ENCODE results near the gene AARS2.

AARS2 gene

DNA sequence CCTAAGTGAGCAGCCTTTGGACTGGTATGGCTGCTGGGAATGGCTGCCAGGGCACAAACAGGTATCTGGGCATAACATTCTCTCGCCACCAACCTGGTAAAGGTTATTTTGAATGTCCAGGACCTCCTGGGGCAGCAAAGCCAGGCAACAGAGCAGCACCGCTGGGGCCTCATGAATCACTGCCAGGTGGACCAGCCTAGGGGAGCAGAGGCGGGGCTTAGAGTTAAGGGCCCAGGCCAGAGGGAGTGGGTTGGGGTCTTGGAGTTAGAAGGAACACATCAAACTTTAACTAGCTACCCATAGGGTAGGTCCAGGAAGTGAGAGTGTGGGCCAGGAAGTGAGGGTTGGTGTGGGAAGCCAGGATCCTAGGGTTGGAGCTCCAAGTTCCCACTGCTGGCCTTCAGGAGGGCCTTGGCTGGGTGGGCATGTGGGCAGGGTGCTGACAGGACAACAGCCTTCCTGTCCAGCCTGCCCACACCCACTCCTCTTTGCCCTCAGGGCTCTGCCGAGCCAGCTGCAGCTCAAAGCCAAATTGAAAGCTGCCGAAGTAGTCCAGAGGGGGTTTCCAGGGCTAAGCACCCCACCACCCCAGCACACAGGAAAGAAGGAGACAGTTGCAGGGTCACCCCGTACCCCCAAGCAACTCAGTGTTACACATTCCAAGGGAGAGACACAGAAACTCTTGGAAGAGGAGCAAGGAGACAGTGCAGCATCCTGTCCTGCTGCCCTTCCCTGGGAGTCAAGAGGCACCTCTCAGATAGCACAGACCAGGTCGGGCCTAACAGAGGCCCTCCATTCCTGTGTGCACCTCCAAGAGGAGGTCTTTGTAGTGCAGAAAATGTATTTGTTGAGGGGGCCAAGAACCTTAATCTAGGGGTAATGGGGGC is 50.4 kb downstream of the AARS2 start:
- H3K27me3 Mint-ChIP-seq (ENCODE audit: low read depth) = peaks cover 5% of the 10 kb centered on the region
- peak overlapping the region; percentile 85 to 97 (median 92) for H3K4me3 Mint-ChIP-seq
- H3K27ac Mint-ChIP-seq = peak overlapping the region; percentile 20 to 72 (median 60)
- H3K4me1 Mint-ChIP-seq = peaks cover 35% of the 10 kb centered on the region
- H3K9me3 Mint-ChIP-seq = no peaks in the 10 kb centered on the region
- H3K36me3 Mint-ChIP-seq (ENCODE audit: low read depth) = peaks cover 9% of the 10 kb centered on the region
- no peak for TF ChIP-seq CTCF (IDR thresholded peaks at IDR 0.05; ENCODE audit: unreplicated experiment in 3 of 3)

GRCh38 chr6:44261581-44261980 is 51.6 kb downstream of the AARS2 start:
- H3K27me3 Mint-ChIP-seq (ENCODE audit: low read depth) = peaks cover 5% of the 10 kb centered on the region
- H3K4me1 Mint-ChIP-seq = peaks cover 38% of the 10 kb centered on the region
- peaks cover 9% of the 10 kb centered on the region for H3K36me3 Mint-ChIP-seq (ENCODE audit: low read depth)
- no peak overlapping the region for H3K27ac Mint-ChIP-seq
- no peak overlapping the region for H3K4me3 Mint-ChIP-seq
- no peak for TF ChIP-seq CTCF (IDR thresholded peaks at IDR 0.05; ENCODE audit: unreplicated experiment in 3 of 3)
- H3K9me3 Mint-ChIP-seq = no peaks in the 10 kb centered on the region

DNA sequence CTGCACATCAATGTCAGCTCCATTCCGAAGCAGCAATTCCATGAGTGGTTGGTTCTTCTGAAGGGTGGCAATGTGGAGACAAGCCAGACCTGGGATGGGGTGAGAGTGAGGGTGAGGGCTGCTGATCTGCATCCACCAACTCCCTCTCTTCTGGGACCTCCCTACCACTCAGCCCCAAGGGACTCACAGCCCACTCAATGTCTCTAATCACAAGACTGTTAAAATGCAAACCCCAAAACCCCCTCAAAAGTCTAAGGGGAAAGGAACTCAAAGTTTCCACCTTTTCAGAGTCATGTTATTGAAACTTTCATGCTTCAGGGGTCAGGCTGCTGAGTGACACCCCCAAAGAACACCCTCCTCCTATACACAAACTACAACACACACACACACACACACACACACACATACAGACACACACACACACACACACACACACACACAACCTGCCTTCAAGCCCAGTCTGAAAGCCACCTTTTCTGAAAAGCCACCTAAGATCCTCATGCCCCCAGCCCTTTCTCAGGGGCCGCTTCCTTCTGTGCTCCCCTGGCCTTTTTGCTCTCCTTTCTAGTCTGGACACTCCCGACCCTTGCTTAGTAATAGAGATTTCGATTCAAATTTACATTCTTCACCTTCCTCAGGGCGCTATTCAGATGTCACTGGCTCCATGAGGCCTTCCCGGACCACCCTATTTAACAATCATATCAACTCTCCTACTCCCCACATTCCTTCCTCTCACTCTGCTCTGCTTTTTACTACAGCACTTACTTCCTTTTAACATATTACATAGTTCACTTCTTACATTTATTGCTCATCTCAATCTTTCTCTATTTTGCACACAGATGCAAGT is 52.5 kb downstream of the AARS2 start:
- H3K9me3 Mint-ChIP-seq = no peaks in the 10 kb centered on the region
- H3K27me3 Mint-ChIP-seq (ENCODE audit: low read depth) = peaks cover 5% of the 10 kb centered on the region
- peaks cover 46% of the 10 kb centered on the region for H3K4me1 Mint-ChIP-seq
- H3K4me3 Mint-ChIP-seq = peak overlapping the region; percentile 2 to 60 (median 57)
- TF ChIP-seq CTCF (IDR thresholded peaks at IDR 0.05; ENCODE audit: unreplicated experiment in 3 of 3) = no peak
- peak overlapping the region in 2 of 3 experiments; percentile 0 to 13 for H3K27ac Mint-ChIP-seq
- H3K36me3 Mint-ChIP-seq (ENCODE audit: low read depth) = peaks cover 9% of the 10 kb centered on the region

DNA sequence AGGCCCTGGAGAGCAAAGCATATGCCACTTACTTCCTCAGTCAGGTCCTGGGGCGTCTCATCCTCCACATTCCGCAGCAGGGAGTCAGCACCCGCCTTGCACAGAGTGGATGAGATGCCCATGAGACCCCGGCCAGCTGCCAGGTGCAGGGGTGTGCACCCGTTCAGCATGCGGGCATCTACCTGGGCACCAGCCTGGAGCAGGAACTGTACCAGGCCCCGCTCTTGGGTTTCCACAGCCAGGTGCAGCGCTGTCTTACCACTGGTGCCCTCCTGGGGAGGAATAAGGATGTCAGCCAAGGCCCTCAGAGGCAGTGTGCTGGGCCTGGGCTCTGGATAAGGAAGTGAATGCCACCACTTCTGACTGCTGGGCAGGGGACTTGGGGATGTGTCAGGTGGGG is 53.1 kb downstream of the AARS2 start:
- no peak for TF ChIP-seq CTCF (IDR thresholded peaks at IDR 0.05; ENCODE audit: unreplicated experiment in 3 of 3)
- H3K36me3 Mint-ChIP-seq (ENCODE audit: low read depth) = peaks cover 9% of the 10 kb centered on the region
- H3K9me3 Mint-ChIP-seq = no peaks in the 10 kb centered on the region
- peaks cover 5% of the 10 kb centered on the region for H3K27me3 Mint-ChIP-seq (ENCODE audit: low read depth)
- H3K4me3 Mint-ChIP-seq = peak overlapping the region in 1 of 3 experiments; percentile 31
- no peak overlapping the region for H3K27ac Mint-ChIP-seq
- H3K4me1 Mint-ChIP-seq = peaks cover 51% of the 10 kb centered on the region

- Mint-ChIP-seq H3K9me3 (no peaks in the 10 kb centered on the region), H3K27ac (peak overlapping the region; percentile 16 to 93 (median 84)), H3K27me3 (ENCODE audit: low read depth) (no peaks in the 10 kb centered on the region), H3K36me3 (ENCODE audit: low read depth) (peaks cover 20% of the 10 kb centered on the region), H3K4me1 (peaks cover 46% of the 10 kb centered on the region), H3K4me3 (peak overlapping the region; percentile 87 to 93 (median 90))
- TF ChIP-seq CTCF (IDR thresholded peaks at IDR 0.05; ENCODE audit: unreplicated experiment in 3 of 3) = no peak
Observed at GRCh38 chr6:44258921-44259320, 54.2 kb downstream of the AARS2 start.
